Peyer's patch (tissue), 4 donors: ENCODE measurements around the gene HEATR1. TPM values are rescaled to one million over a fixed set of nuclear protein-coding genes. Genes with fewer than 3 reads are reported as not detected.
"Not testable (repeated sequence)": the region's sequence is repeated elsewhere in the genome, so short reads cannot be mapped to it uniquely, and the experiment has no call there.

ENCODE experiments used
- DNase-seq, 3 donors: peaks; one replicate each; pipeline ENCODE4 v3.0.0-alpha.2; 2017 to 2019
- H3K27ac ChIP-seq, 4 donors: fragments of 200-600 bp; sonication (generic); one replicate each; pipeline ENCODE4 v1.5.1; 2016 to 2019
- H3K27me3 ChIP-seq, 2 donors: fragments of 200-600 bp; sonication (generic); one replicate each; pipeline ENCODE4 v1.5.1; 2019
- H3K36me3 ChIP-seq, 3 donors: fragments of 200-600 bp; sonication (generic); one replicate each; pipeline ENCODE4 v1.5.1; 2016 to 2019
- H3K4me1 ChIP-seq, 4 donors: fragments of 200-600 bp; sonication (generic); one replicate each; pipeline ENCODE4 v1.5.1; 2016 to 2019
- H3K4me3 ChIP-seq, 4 donors: fragments of 200-600 bp; sonication (generic); 1 replicate in 3 of 4; 2 replicates in 1 of 4; pipeline ENCODE4 v1.5.1; 2016 to 2019; ENCODE audit warnings: mild to moderate bottlenecking in 1 of 4
- H3K9me3 ChIP-seq, 4 donors: fragments of 200-600 bp; sonication (generic); one replicate each; pipeline ENCODE4 v1.5.1; 2016 to 2019; ENCODE audit warnings: mild to moderate bottlenecking in 1 of 4
- POLR2A ChIP-seq, 2 donors: fragments of 450-650 bp; IDR thresholded peaks; one replicate each; pipeline ENCODE4 v1.5.1; 2017; ENCODE audit warnings: antibody characterized with exemption in 2 of 2, mild to moderate bottlenecking in 2 of 2, moderate library complexity in 2 of 2
- total RNA-seq, 4 donors: library from RNA; depleted of rRNA; stranded (reverse); fragments of >200 nt; gene quantifications; one replicate each; pipeline ENCODE4 v1.1.0, GENCODE V29; 2016
- TF ChIP-seq, protein P1 (sequence below), 6 experiments: fragments of 450-650 bp in 4 of 6; fragments of 200-600 bp in 2 of 6; sonication (generic) in 1 of 6; IDR thresholded peaks; one replicate each; pipeline ENCODE4 v1.5.1; 2017 to 2019; ENCODE audit warnings: antibody characterized with exemption in 6 of 6, mild to moderate bottlenecking in 3 of 6, moderate library complexity in 1 of 6

HEATR1 gene
- total RNA-seq, 4 donors from 2014 or later: 12.8 to 21.5 (median 18.1) TPM

GRCh38 chr1:236604905-236605806 lies 840 bp upstream of the HEATR1 start:
- Histone ChIP-seq H3K27ac (peak overlapping the region; percentile 54 to 74 (median 66)), H3K4me3 (peak overlapping the region; percentile 60 to 72 (median 70)), H3K36me3 (peaks cover 0 to 7% (median 0%) of the 10 kb centered on the region in 3 donors), H3K4me1 (peaks cover 0 to 4% (median 0%) of the 10 kb centered on the region in 4 donors), H3K27me3 (no peaks in the 10 kb centered on the region), H3K9me3 (no peaks in the 10 kb centered on the region)
- peak in 1 of 3 donors; percentile 45 for DNase-seq
- no peak for TF ChIP-seq POLR2A (IDR thresholded peaks at IDR 0.05)

GRCh38 chr1:236602171-236602570 lies 2.1 kb downstream of the HEATR1 start:
- Histone ChIP-seq H3K36me3 (peaks cover 0 to 30% (median 0%) of the 10 kb centered on the region in 3 donors), H3K9me3 (no peaks in the 10 kb centered on the region), H3K4me1 (peaks cover 0 to 4% (median 0%) of the 10 kb centered on the region in 4 donors), H3K4me3 (no peak overlapping the region), H3K27me3 (no peaks in the 10 kb centered on the region), H3K27ac (no peak overlapping the region)
- no peak for DNase-seq
- TF ChIP-seq, protein P1, sequence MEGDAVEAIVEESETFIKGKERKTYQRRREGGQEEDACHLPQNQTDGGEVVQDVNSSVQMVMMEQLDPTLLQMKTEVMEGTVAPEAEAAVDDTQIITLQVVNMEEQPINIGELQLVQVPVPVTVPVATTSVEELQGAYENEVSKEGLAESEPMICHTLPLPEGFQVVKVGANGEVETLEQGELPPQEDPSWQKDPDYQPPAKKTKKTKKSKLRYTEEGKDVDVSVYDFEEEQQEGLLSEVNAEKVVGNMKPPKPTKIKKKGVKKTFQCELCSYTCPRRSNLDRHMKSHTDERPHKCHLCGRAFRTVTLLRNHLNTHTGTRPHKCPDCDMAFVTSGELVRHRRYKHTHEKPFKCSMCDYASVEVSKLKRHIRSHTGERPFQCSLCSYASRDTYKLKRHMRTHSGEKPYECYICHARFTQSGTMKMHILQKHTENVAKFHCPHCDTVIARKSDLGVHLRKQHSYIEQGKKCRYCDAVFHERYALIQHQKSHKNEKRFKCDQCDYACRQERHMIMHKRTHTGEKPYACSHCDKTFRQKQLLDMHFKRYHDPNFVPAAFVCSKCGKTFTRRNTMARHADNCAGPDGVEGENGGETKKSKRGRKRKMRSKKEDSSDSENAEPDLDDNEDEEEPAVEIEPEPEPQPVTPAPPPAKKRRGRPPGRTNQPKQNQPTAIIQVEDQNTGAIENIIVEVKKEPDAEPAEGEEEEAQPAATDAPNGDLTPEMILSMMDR (IDR thresholded peaks at IDR 0.05): no peak
- no peak for TF ChIP-seq POLR2A (IDR thresholded peaks at IDR 0.05)

DNA sequence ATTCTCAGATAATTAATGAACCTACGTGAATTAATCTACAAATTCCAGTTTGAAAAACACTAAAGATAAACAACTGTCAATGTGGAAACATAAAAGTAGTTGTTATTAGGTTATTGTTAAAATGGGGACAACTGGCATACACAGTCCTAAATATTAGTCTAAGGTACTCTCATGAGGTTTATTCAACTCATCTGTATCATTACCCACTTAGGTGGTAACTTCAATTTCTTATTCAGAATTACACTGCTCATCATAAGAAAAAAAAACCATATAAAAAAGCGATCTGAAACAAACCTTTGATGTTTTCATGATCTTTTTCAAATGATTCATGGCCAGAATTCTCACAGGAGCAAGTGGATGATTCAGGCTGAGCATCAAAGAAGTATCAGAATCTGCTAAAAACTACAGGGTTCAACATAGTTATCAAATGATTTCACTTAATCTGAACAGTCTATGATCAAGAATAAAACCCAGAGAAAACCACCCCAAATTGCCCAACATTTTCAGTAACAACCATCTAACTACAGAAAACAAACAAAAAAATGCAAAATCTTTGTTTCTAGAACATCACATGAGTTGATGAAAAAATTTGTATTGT lies 13.7 kb downstream of the HEATR1 start:
- no peak for DNase-seq
- Histone ChIP-seq H3K9me3 (no peaks in the 10 kb centered on the region), H3K36me3 (peaks cover 0 to 70% (median 0%) of the 10 kb centered on the region in 3 donors), H3K4me3 (no peak overlapping the region), H3K27me3 (no peaks in the 10 kb centered on the region), H3K27ac (no peak overlapping the region), H3K4me1 (no peaks in the 10 kb centered on the region)
- TF ChIP-seq, protein P1 (IDR thresholded peaks at IDR 0.05): no peak
- no peak for TF ChIP-seq POLR2A (IDR thresholded peaks at IDR 0.05)

DNA sequence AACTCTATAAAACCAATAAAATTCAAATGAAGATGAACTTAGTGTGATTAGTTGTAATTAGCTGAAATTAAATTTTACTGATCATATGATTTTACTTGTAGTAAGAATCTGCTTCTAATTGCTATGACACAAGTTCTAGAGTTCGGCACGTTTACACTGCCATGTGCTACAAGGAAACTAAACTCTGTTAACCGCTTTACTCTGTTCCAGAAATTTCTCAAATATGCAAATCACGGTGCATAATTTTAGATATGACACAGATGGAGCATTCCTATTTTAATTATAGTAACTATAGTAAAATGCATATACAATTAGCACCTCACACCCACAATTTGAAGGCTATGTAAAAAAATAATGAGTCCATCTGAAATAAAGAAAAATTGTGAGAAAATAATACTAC lies 14.8 kb downstream of the HEATR1 start:
- Histone ChIP-seq H3K36me3 (peaks cover 0 to 75% (median 0%) of the 10 kb centered on the region in 3 donors), H3K4me1 (no peaks in the 10 kb centered on the region), H3K27me3 (no peaks in the 10 kb centered on the region), H3K4me3 (no peak overlapping the region), H3K27ac (no peak overlapping the region), H3K9me3 (no peaks in the 10 kb centered on the region)
- no peak for DNase-seq
- TF ChIP-seq, protein P1 (IDR thresholded peaks at IDR 0.05): no peak
- no peak for TF ChIP-seq POLR2A (IDR thresholded peaks at IDR 0.05)

- DNase-seq: no peak
- Histone ChIP-seq H3K27ac (no peak overlapping the region), H3K4me3 (no peak overlapping the region), H3K4me1 (no peaks in the 10 kb centered on the region), H3K9me3 (no peaks in the 10 kb centered on the region), H3K36me3 (peaks cover 0 to 80% (median 0%) of the 10 kb centered on the region in 3 donors), H3K27me3 (no peaks in the 10 kb centered on the region)
- TF ChIP-seq POLR2A (IDR thresholded peaks at IDR 0.05): no peak
- TF ChIP-seq, protein P1 (IDR thresholded peaks at IDR 0.05): no peak
Measured at GRCh38 chr1:236581528-236581927, 22.8 kb downstream of the HEATR1 start.

DNA sequence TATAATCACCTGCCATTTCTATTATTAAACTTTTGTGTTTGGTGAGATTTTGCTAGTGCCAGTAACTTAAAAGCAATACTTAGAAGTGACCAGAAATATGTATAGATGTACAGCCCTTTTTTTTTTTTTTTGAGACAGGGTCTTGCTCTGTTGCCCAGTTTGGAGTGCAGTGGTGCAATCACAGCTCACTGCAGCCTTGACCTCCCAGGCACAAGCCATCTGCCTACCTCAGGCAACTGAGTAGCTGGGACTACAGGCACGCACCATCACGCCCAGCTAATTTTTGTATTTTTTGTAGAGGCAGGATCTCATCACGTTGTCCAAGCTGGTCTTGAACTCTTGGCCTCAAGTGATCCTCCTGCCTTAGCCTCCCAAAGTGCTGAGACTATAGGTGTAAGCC lies 23.9 kb downstream of the HEATR1 start:
- H3K27me3 ChIP-seq, H3K4me3 ChIP-seq, H3K27ac ChIP-seq, H3K4me1 ChIP-seq, H3K9me3 ChIP-seq, DNase-seq: not testable (repeated sequence)
- H3K36me3 ChIP-seq: peaks cover 0 to 82% (median 0%) of the 10 kb centered on the region in 3 donors
